ENCODE results near the gene TMEM235.

DNA sequence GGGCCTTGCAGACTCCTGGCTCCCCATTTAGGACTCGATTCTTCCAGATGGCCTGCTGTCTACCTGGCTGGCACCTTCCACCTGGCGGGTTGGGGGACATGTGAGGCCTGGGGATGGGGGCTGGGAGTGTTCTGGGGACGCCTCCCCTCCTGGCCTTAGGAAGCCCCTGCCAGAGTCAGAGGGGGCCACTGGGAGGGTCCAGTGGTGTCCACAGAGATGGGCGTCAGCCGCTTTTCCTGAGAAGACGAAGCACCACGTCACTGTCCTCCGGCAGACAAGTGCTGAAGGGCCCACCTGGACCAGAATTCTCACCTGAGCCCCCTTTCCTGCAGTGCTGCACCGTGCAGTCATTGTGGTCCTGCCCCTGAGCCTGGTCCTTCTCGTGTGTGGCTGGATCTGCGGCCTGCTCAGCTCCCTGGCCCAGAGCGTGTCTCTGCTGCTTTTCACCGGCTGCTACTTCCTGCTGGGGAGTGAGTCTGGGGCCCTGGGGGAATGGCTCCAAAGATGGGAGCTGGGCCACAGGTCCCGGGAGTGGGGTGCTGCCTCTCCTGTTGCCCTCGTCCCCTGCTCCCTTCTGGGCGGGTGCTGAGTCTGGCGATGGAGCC lies 2.9 kb downstream of the TMEM235 start:
- TF ChIP-seq GABPA (IDR thresholded peaks at IDR 0.05 in 1 of 2, conservative IDR thresholded peaks at IDR 0.05 in 1 of 2) (no peak), TAF1 (conservative IDR thresholded peaks at IDR 0.05) (no peak), HNF4A (conservative IDR thresholded peaks at IDR 0.05) (no peak), YY1 (IDR thresholded peaks at IDR 0.05) (no peak)
- TF ChIP-seq, protein P1, sequence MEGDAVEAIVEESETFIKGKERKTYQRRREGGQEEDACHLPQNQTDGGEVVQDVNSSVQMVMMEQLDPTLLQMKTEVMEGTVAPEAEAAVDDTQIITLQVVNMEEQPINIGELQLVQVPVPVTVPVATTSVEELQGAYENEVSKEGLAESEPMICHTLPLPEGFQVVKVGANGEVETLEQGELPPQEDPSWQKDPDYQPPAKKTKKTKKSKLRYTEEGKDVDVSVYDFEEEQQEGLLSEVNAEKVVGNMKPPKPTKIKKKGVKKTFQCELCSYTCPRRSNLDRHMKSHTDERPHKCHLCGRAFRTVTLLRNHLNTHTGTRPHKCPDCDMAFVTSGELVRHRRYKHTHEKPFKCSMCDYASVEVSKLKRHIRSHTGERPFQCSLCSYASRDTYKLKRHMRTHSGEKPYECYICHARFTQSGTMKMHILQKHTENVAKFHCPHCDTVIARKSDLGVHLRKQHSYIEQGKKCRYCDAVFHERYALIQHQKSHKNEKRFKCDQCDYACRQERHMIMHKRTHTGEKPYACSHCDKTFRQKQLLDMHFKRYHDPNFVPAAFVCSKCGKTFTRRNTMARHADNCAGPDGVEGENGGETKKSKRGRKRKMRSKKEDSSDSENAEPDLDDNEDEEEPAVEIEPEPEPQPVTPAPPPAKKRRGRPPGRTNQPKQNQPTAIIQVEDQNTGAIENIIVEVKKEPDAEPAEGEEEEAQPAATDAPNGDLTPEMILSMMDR (IDR thresholded peaks at IDR 0.05; ENCODE audit: low read depth, low read length, missing input control), result no peak
- TF ChIP-seq, protein P2, sequence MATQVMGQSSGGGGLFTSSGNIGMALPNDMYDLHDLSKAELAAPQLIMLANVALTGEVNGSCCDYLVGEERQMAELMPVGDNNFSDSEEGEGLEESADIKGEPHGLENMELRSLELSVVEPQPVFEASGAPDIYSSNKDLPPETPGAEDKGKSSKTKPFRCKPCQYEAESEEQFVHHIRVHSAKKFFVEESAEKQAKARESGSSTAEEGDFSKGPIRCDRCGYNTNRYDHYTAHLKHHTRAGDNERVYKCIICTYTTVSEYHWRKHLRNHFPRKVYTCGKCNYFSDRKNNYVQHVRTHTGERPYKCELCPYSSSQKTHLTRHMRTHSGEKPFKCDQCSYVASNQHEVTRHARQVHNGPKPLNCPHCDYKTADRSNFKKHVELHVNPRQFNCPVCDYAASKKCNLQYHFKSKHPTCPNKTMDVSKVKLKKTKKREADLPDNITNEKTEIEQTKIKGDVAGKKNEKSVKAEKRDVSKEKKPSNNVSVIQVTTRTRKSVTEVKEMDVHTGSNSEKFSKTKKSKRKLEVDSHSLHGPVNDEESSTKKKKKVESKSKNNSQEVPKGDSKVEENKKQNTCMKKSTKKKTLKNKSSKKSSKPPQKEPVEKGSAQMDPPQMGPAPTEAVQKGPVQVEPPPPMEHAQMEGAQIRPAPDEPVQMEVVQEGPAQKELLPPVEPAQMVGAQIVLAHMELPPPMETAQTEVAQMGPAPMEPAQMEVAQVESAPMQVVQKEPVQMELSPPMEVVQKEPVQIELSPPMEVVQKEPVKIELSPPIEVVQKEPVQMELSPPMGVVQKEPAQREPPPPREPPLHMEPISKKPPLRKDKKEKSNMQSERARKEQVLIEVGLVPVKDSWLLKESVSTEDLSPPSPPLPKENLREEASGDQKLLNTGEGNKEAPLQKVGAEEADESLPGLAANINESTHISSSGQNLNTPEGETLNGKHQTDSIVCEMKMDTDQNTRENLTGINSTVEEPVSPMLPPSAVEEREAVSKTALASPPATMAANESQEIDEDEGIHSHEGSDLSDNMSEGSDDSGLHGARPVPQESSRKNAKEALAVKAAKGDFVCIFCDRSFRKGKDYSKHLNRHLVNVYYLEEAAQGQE (IDR thresholded peaks at IDR 0.05), result no peak
- TF ChIP-seq, protein P3, sequence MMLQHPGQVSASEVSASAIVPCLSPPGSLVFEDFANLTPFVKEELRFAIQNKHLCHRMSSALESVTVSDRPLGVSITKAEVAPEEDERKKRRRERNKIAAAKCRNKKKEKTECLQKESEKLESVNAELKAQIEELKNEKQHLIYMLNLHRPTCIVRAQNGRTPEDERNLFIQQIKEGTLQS (IDR thresholded peaks at IDR 0.05), result no peak

Measured in liver (tissue), 3 donors.